Activated T-cell treated with anti-CD3 and anti-CD28 coated beads, Interleukin-2, amount 50 U/mL, for 72 hours (primary cell): ENCODE results near the gene SNRPB2. TPM values are rescaled to one million over a fixed set of nuclear protein-coding genes. Genes with fewer than 3 reads are reported as not detected.

Experiments used
- ATAC-seq, 2 donors: fragments of 150-1000 bp; cut with Tn5 transposase; replicated peaks in 1 of 2; 2 replicates each; pipeline ENCODE4 v1.10.0; 2021; ENCODE audit warnings: moderate library complexity in 2 of 2, mild to moderate bottlenecking in 1 of 2
- DNase-seq, 2 donors: peaks; one replicate each; pipeline ENCODE4 v3.0.0; 2021 to 2022; ENCODE audit warnings: mixed read lengths in 1 of 2
- H3K27ac Mint-ChIP-seq: one replicate; pipeline ENCODE4 v1.8.0; 2022; ENCODE audit warnings: mild to moderate bottlenecking, moderate library complexity, mixed read lengths
- H3K27me3 Mint-ChIP-seq: one replicate; pipeline ENCODE4 v1.8.0; 2022; ENCODE audit warnings: low read depth, mixed read lengths
- H3K36me3 Mint-ChIP-seq, 2 donors: one replicate each; pipeline ENCODE4 v1.8.0; 2022; ENCODE audit warnings: mixed read lengths in 2 of 2, mild to moderate bottlenecking in 1 of 2; ENCODE audit not compliant: insufficient read depth in 2 of 2
- H3K4me1 Mint-ChIP-seq: one replicate; pipeline ENCODE4 v1.8.0; 2022; ENCODE audit warnings: low read depth, mixed read lengths
- H3K4me3 Mint-ChIP-seq, 2 donors: one replicate each; pipeline ENCODE4 v1.8.0; 2022; ENCODE audit warnings: mild to moderate bottlenecking in 2 of 2, mixed read lengths in 2 of 2, moderate library complexity in 2 of 2
- H3K9me3 Mint-ChIP-seq, 2 donors: one replicate each; pipeline ENCODE4 v1.8.0; 2022; ENCODE audit warnings: mixed read lengths in 2 of 2
- total RNA-seq, 2 donors: library from RNA; stranded (reverse); gene quantifications; one replicate each; pipeline ENCODE4 v1.2.3, GENCODE V29; 2022

Gene SNRPB2
- total RNA-seq, 2 donors from 2014 or later: 71.6 to 78.3 TPM

- Mint-ChIP-seq H3K36me3 (peaks cover 2 to 3% of the 10 kb centered on the region in 2 donors), H3K4me1 (peaks cover 24% of the 10 kb centered on the region), H3K27me3 (peaks cover 6% of the 10 kb centered on the region), H3K27ac (peak overlapping the region; percentile 70), H3K4me3 (no peak overlapping the region), H3K9me3 (peaks cover 1 to 3% of the 10 kb centered on the region in 2 donors)
- no peak for ATAC-seq
- no peak for DNase-seq
Measured at GRCh38 chr20:16708602-16709001, 21.2 kb upstream of the SNRPB2 start.

GRCh38 chr20:16709017-16709416, 20.8 kb upstream of the SNRPB2 start:
- H3K4me1 Mint-ChIP-seq: peaks cover 24% of the 10 kb centered on the region
- peak overlapping the region in 1 of 2 donors; percentile 14 for H3K4me3 Mint-ChIP-seq

GRCh38 chr20:16710781-16711180, 19.0 kb upstream of the SNRPB2 start:
- Mint-ChIP-seq H3K4me1 (peaks cover 24% of the 10 kb centered on the region), H3K27ac (no peak overlapping the region), H3K4me3 (no peak overlapping the region), H3K36me3 (peaks cover 0 to 3% of the 10 kb centered on the region in 2 donors), H3K27me3 (peaks cover 16% of the 10 kb centered on the region), H3K9me3 (peaks cover 0 to 1% of the 10 kb centered on the region in 2 donors)
- ATAC-seq (no peak), DNase-seq (no peak)

More at GRCh38 chr20:16709017-16709416, 20.8 kb upstream of the SNRPB2 start:
- Mint-ChIP-seq H3K36me3 (peaks cover 2 to 3% of the 10 kb centered on the region in 2 donors), H3K9me3 (peaks cover 1 to 3% of the 10 kb centered on the region in 2 donors), H3K27me3 (peaks cover 7% of the 10 kb centered on the region), H3K27ac (no peak overlapping the region)
- DNase-seq (peak; percentile 7 to 17), ATAC-seq (peak; percentile 83)

DNA sequence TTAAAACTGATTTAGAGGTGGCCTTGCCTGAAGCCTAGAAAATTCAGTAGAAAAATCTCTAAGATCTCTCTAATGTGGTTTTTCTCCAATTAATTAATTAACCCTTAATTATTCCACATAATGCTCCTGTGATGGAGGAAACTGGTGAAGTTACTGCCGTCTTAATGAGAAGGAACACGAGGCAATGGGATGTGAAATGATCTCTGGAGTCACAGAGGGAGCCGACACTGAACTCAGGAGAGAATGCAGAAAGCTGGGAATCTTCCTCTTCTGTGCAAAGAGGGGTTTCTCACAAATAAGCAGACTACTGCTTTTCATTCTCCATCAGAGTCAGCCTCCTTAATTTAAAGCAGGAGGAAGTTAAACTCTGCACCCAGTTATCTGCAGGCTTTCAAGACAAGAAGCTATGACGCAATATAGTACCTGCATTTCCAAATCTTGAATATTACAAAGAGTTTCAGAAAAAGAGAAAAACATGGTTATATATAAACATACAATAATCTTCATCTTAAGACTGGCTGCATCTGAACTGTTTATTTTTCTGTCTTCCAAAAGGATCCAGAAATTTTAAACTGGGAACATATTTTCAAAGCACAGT, 18.1 kb upstream of the SNRPB2 start:
- H3K27ac Mint-ChIP-seq: no peak overlapping the region
- no peak overlapping the region for H3K4me3 Mint-ChIP-seq
- DNase-seq (no peak), ATAC-seq (no peak)
- H3K36me3 Mint-ChIP-seq: peaks cover 0 to 3% of the 10 kb centered on the region in 2 donors
- H3K27me3 Mint-ChIP-seq: peaks cover 16% of the 10 kb centered on the region
- H3K4me1 Mint-ChIP-seq: peaks cover 24% of the 10 kb centered on the region
- peaks cover 0 to 1% of the 10 kb centered on the region in 2 donors for H3K9me3 Mint-ChIP-seq

DNA sequence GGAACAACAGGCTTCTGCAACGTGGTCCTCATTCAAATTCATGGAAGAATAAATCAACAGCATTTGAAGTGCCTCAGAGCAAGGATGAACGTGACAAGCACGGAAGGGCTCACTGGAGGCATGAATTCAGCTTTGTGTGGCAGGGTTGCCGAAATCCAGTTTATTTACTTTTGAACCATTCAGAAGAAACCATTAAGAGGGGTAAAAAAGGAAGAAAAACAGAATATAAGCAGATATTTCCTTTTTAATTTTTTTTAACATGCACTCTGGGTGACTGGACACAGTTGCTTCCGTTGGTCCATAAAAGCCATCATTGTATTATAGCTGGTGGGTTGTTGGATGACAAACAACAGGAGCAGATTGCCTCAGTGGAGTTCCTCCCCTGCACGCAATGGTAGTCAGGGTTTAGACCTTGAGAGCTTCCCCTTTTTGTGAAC, 17.3 kb upstream of the SNRPB2 start:
- no peak overlapping the region for H3K4me3 Mint-ChIP-seq
- H3K9me3 Mint-ChIP-seq: no peaks in the 10 kb centered on the region
- DNase-seq (no peak), ATAC-seq (no peak)
- peaks cover 16% of the 10 kb centered on the region for H3K27me3 Mint-ChIP-seq
- peaks cover 23% of the 10 kb centered on the region for H3K4me1 Mint-ChIP-seq
- no peak overlapping the region for H3K27ac Mint-ChIP-seq
- H3K36me3 Mint-ChIP-seq: peaks cover 0 to 2% of the 10 kb centered on the region in 2 donors

DNA sequence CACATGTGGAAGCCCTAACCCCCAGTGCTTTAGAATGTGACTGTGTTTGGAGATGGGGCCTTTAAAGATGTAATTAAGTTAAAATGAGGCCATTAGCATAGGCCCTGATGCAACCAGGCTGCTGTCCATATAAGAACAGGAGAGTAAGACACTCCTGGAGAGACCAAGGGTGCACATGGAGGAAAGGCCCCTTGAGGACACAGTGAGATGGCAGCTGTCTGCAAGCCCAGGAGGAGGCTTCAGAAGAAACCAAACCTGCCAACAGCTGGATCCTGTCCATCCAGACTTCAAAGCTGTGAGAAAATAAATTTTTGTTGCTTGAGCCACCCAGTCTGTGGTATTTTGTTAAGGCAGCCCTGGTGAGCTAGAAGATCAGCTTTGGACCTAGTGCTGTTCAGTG, 16.8 kb upstream of the SNRPB2 start:
- H3K4me3 Mint-ChIP-seq: no peak overlapping the region
- no peaks in the 10 kb centered on the region for H3K9me3 Mint-ChIP-seq
- no peak for ATAC-seq
- no peak for DNase-seq
- no peak overlapping the region for H3K27ac Mint-ChIP-seq
- H3K4me1 Mint-ChIP-seq: peaks cover 18% of the 10 kb centered on the region
- H3K27me3 Mint-ChIP-seq: peaks cover 16% of the 10 kb centered on the region
- H3K36me3 Mint-ChIP-seq: no peaks in the 10 kb centered on the region

- Mint-ChIP-seq H3K27ac (no peak overlapping the region), H3K27me3 (peaks cover 16% of the 10 kb centered on the region), H3K9me3 (no peaks in the 10 kb centered on the region), H3K36me3 (no peaks in the 10 kb centered on the region), H3K4me3 (no peak overlapping the region), H3K4me1 (peaks cover 6% of the 10 kb centered on the region)
- no peak for DNase-seq
- no peak for ATAC-seq
Measured at GRCh38 chr20:16714242-16714641, 15.6 kb upstream of the SNRPB2 start.

DNA sequence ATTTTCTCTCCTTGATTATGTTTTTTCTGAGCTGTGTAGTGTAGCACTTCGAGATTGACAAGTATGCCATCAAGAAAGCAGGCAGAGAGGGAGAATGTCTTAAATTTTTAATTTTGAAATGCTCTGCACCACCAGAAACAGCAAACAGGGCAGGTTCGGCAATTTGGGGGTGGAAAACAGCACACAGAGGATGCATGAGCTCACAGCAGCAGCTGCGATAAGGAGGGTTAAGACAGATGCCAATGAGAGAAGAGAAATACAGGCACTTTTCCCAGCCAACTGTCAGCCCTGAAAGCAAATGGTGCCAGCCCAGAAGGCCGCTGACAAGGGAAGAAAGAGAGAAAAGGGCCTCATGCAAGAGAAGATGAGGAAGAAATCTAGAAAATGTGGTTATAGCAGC, 15.1 kb upstream of the SNRPB2 start:
- Mint-ChIP-seq H3K4me3 (no peak overlapping the region), H3K4me1 (peaks cover under 1% of the 10 kb centered on the region), H3K36me3 (no peaks in the 10 kb centered on the region), H3K9me3 (no peaks in the 10 kb centered on the region), H3K27ac (no peak overlapping the region), H3K27me3 (peaks cover 16% of the 10 kb centered on the region)
- ATAC-seq (no peak), DNase-seq (no peak)

DNA sequence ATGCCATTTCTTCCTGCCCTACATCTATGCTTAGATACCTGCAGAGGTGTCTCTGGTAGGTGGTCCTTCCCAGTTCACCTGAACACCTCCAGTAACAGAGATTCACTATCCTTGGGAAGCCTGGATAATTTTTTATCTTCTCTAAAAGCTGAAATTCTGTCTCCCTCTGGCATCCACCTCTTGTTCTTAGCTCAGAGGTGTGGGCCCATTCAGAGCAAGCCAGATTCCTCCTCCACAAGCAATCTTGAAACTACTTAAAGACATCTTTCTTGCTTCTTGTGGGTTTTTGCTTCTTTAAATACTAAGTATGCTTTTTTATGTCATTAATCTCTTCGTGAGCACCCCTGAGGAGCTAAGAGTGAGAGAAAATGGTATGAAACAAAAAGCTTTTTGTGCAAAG, 10.4 kb upstream of the SNRPB2 start:
- Mint-ChIP-seq H3K4me3 (no peak overlapping the region), H3K36me3 (no peaks in the 10 kb centered on the region), H3K27me3 (peaks cover 23% of the 10 kb centered on the region), H3K27ac (no peak overlapping the region), H3K4me1 (no peaks in the 10 kb centered on the region), H3K9me3 (no peaks in the 10 kb centered on the region)
- DNase-seq: no peak
- ATAC-seq: no peak

DNA sequence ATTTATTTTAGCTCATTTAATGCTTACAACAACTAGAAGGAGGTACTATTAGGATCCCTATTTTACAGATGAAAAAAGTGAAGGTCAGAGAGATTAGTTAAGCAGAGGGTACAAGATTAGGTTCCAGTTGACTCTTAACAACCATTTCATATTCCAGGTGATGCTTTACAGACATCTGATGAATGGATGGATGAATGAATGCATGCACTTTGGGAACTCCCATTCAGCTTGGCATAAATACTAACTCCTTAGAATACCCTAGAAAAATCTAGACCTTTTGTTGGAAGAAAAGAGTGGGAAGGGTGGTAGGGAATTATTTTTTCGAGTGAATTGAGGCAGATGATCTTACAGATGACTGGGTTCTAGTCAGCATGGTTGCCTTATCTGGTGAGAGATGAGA, 746 bp upstream of the SNRPB2 start:
- Mint-ChIP-seq H3K9me3 (peaks cover 0 to 5% of the 10 kb centered on the region in 2 donors), H3K4me3 (peak overlapping the region; percentile 92 to 99), H3K27ac (peak overlapping the region; percentile 87), H3K27me3 (peaks cover 12% of the 10 kb centered on the region), H3K4me1 (peaks cover 44% of the 10 kb centered on the region), H3K36me3 (peaks cover 18 to 22% of the 10 kb centered on the region in 2 donors)
- no peak for ATAC-seq
- no peak for DNase-seq

DNA sequence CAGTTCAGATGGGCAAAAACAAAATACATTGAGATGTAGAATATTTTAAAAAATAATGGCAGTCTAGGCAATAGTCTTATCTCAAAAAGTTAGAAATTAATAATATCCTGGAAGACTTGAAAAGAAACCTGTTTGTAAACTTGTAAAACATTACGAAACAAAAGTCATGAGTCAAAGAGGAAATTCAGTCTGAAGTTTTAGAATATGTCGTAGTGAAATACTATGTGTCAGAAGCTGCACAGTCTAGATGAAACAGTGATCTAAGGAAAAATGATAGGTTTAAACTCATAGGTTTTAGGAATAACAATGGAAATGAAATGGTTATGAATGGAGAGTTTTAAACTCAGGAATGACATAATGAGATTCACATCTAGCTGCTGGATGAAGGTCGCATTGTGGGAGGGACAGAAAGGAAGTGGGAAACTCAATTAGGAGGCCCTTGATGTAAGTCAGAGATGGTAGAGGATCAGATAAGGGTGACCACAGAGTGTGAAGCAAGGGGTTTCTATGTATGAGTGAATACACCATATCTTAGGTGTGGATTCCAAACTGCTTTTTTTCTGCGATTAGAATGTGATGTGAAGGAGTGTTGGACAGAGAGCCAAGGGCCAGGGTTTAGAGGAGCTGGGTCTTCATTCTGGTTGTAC, 2.8 kb downstream of the SNRPB2 start:
- H3K27ac Mint-ChIP-seq: peak overlapping the region; percentile 92
- H3K4me1 Mint-ChIP-seq: peaks cover 63% of the 10 kb centered on the region
- H3K36me3 Mint-ChIP-seq: peaks cover 21 to 40% of the 10 kb centered on the region in 2 donors
- H3K4me3 Mint-ChIP-seq: peak overlapping the region; percentile 38 to 82
- DNase-seq (peak; percentile 27 to 39), ATAC-seq (peak; percentile 70 to 80)
- no peaks in the 10 kb centered on the region for H3K27me3 Mint-ChIP-seq
- peaks cover 0 to 5% of the 10 kb centered on the region in 2 donors for H3K9me3 Mint-ChIP-seq

GRCh38 chr20:16740365-16741072, 10.7 kb downstream of the SNRPB2 start:
- Mint-ChIP-seq H3K27me3 (peaks cover 5% of the 10 kb centered on the region), H3K36me3 (peaks cover 11 to 26% of the 10 kb centered on the region in 2 donors), H3K27ac (peak overlapping the region; percentile 29), H3K4me1 (peaks cover 5% of the 10 kb centered on the region), H3K4me3 (no peak overlapping the region), H3K9me3 (no peaks in the 10 kb centered on the region)
- DNase-seq (no peak), ATAC-seq (no peak)

DNA sequence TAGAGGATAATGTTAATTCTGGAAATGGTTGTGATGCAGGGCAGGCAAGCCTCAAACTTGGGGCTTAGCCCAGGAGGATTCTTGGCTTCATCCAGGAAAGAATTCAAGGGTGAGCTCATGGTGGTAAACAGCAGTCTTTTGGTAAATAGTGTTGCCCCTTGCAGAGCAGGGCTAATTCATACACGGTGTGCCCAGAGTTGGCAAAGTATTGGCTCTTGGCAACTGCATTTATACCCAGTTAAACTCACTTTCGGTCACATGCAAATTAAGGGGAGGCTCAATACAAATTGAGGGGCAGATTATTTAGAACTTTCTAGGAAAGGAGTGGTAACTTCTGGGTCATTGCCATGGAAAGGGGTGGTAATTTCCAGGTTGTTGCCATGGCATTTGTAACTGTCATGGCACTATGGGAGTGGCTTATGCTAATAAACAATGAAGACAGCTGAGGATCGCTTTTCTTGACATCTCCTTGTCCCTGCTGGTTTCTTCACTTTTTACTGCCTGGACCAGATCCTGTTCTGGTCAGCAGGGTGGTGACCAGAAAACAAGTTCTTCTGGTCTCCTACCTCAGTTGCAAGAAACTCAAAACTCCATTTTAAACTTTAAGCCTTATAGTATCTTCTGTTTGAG, 14.5 kb downstream of the SNRPB2 start:
- Mint-ChIP-seq H3K27ac (no peak overlapping the region), H3K4me1 (no peaks in the 10 kb centered on the region), H3K27me3 (peaks cover 21% of the 10 kb centered on the region), H3K36me3 (peaks cover 4 to 14% of the 10 kb centered on the region in 2 donors), H3K9me3 (no peaks in the 10 kb centered on the region), H3K4me3 (no peak overlapping the region)
- DNase-seq: no peak
- ATAC-seq: no peak
